NCI-H446 (cell line): Measurements from ENCODE around the gene PKD1.
A peak's percentile ranks its signal among the peaks of the same experiment; 100 is the strongest.
"Not testable (repeated sequence)": the region's sequence is repeated elsewhere in the genome, so short reads cannot be mapped to it uniquely, and the experiment has no call there.

Experiments used
- DNase-seq, 2 experiments: peaks; one replicate each; lab custom pipeline; 2025; lab: John Stamatoyannopoulos, UW

The PKD1 gene

GRCh38 chr16:2150418-2151187 is 14.9 kb upstream of the PKD1 start:
- DNase-seq = peak; percentile 83 to 94

GRCh38 chr16:2149630-2150417 is 14.1 kb upstream of the PKD1 start:
- no peak for DNase-seq

DNA sequence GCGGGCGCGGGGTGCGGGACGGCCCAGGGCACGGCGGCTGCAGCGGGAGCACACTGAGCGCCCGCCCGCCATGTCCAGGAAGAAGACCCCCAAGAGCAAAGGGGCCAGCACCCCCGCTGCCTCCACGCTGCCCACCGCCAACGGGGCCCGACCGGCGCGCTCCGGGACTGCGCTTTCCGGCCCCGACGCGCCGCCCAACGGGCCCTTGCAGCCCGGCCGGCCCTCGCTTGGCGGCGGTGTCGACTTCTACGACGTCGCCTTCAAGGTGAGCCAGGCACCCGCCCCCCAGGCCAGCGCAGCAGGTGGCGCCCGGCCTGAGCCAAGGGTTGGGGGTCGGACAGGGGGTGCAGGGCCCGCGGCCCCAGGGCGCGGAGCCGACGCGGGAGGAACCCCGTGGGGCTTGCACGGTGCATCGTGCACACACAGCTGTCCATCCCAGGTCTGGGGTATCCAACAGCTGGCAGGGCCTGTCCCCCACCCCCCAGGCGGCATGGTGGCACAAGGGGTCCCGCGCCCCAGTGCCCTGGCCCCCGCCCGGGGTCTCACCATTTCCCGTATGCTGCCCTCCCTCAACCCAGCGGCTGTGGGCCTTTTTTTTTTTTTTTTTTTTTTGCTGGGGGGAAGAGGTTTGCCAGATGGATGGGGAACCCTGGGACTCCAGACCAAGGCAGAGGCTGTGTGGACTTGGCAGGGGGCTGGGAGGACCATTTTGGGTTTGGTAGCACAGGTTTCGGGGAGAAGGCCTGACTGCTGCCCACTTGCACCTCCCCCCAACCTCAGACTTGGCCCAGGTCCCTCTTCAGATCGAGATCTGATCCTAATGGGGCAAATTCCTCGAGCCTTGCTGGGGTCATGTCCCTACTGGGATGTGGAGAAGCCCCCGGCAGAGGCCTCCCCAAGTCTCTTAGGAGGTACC is 13.3 kb upstream of the PKD1 start:
- DNase-seq = peak in 1 of 2 experiments; percentile 32

DNA sequence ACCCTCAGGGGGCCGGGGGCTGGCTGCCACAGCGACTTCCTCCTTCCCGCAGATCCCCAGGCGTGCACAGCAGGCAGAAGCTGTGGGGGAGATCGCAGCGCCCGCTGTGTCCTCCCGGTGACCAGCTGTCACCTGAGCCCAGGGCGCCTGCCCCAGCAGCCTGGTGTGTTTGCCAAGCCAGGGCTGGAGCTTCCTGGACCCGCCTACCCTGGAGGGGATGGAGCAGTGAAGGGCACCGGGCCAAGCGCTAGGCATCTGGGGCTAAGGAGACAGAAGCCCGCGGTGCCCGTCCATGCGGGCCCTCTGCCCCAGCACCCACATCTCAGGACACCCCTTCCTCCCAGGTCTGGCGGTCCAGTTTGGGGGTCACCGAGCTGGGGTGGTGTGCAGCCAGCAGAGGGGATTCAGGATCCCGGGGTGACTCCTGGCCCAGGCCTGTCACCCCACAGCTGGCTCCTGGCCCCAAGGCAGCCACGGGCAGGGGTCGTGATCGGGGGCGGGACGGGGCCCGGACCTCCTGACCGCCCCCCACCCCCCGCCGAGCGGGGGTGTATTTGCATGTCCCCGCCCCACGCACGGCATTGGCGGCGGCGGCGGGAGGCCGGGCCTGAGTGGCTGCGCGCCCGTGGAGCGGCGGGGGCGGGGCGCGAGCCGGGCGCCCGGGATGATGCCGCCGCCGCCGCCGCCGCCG is 12.4 kb upstream of the PKD1 start, which contains the start of gene RAB26:
Gene RAB26 (plus strand): TSS at position 645 of the 691 bp plus-strand sequence. CDS start 159 bp downstream, outside the sequence.
- peak; percentile 89 to 96 for DNase-seq

GRCh38 chr16:2147378-2147777 is 11.7 kb upstream of the PKD1 start:
- DNase-seq = no peak

DNA sequence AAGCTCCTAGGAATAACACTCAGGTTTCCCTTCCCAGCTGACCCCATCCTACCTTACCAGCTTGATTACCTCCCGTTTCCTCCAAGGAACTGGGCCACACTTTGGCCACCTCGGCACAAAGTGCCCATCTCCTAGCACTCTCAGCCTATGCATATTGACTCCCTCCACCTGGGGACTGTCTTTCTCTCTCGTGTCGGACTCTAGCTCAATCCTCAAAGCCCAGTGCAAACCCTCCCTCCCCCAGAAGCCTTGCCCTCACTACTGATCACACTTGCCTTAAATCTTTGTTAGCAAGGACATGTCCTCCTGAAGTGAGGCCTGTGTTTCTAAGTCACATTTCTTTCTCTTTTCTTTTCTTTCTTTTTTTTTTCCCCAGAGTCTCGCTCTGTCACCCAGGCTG is 10.1 kb upstream of the PKD1 start:
- DNase-seq = no peak

GRCh38 chr16:2143878-2144485 is 8.3 kb upstream of the PKD1 start:
- DNase-seq = no peak

- no peak for DNase-seq
These were observed 7.5 kb upstream of the PKD1 start for GRCh38 chr16:2142942-2143877.

- not testable (repeated sequence) for DNase-seq
These were observed 627 bp downstream of the PKD1 start for GRCh38 chr16:2135071-2135470.

- DNase-seq = not testable (repeated sequence)
These were observed 1.9 kb downstream of the PKD1 start for GRCh38 chr16:2133797-2134196.

GRCh38 chr16:2129890-2130447 is 5.7 kb downstream of the PKD1 start:
- not testable (repeated sequence) for DNase-seq

- DNase-seq = peak in 1 of 2 experiments; percentile 51
These were observed 6.4 kb downstream of the PKD1 start for GRCh38 chr16:2129251-2129650.

DNA sequence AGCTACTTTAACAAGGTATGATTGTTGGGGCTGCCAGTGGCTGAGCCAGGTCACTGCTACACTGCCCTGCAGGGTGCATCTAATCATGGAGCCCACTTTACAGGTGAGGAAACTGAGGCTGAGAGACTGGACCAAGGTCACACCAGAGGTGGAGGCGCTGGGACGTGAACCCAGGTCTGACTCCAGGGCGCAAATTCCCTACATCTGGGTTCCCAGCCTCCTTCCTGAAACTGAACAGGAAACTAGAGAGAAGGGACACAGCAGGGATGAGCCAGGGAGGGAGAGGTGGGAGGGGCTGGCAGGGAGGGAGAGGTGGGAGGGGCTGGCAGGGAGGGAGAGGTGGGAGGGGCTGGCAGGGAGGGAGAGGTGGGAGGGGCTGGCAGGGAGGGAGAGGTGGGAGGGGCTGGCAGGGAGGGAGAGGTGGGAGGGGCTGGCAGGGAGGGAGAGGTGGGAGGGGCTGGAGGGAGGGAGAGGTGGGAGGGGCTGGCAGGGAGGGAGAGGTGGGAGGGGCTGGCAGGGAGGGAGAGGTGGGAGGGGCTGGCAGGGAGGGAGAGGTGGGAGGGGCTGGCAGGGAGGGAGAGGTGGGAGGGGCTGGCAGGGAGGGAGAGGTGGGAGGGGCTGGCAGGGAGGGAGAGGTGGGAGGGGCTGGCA is 7.9 kb downstream of the PKD1 start:
- peak in 1 of 2 experiments; percentile 36 for DNase-seq

DNA sequence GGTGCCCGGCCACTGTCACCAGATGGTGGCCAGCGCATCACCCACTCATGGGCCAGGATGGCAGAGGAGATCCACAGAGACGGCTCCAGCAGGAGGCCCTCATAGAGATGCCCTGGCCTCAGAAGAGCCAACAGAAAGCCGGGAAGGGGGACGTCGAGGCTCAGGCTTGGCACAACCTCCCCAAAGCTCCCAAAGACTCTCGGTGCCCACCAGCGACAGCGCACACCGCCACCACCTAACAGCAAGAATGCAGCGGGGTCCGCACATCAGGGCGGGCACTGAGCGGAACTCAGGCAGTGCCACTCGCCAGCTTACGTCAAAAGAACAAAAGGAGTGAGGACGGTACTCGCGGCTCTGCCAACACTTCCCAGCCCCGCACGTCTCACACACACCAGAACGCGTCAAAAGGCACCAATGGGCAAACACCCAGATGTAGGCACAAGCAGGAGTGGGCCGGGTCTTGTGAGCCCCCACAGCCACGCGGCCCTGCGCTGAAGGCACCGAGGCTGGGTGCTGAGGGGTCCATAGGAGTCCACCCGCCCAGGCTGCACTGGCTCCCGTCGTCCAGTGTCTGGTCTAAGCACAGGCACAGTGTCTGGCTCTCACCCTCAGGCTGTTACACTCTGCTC is 8.7 kb downstream of the PKD1 start:
- peak in 1 of 2 experiments; percentile 10 for DNase-seq

DNA sequence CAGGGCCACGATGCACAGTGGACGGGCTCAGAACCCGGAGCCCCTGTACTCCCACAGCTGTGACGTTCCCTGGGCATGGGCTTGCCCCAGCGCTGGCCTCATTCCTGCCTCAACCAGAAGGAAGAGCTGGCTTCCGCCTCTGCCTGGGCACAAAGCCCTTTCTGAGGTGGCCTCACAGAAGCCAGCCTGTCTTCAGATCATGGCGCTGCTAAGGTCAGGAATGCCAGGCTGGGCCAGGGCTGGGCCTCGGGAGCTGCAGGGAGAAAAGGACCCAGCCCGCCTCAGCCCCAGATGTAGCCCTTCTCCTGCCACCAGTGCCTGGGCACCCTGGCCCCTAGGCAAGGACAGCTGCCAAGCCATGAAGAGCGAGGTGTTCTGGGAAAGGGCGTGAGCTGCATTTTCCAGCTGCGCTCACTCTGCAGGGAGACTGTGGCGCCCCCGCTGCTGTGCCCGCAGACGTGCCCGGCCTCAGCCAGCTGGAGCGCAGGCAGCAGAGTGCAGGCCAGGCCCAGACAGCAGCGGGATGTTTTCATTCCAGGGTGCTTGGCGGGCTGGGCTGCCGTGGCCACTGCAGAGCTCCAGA is 9.4 kb downstream of the PKD1 start:
- peak in 1 of 2 experiments; percentile 40 for DNase-seq

- DNase-seq = not testable (repeated sequence)
These were observed 10.1 kb downstream of the PKD1 start for GRCh38 chr16:2125609-2126008.

GRCh38 chr16:2124694-2125444 is 10.8 kb downstream of the PKD1 start:
- peak; percentile 31 to 79 for DNase-seq
